K562 (cell line): ENCODE data around the gene DOCK4. TPM values are rescaled to one million over a fixed set of nuclear protein-coding genes. Genes with fewer than 3 reads are reported as not detected.

Experiments
- ATAC-seq: fragments of 200-7000 bp; cut with Tn5 transposase; 3 replicates; pipeline ENCODE4 v1.9.1; 2020; ENCODE audit warnings: moderate library complexity
- BruUV-seq: library from RNA; stranded (reverse); fragments of 400-500 nt; replicated peaks from 2 replicates; lab custom pipeline; 2021; lab: Mats Ljungman, UMichigan
- CTCF ChIA-PET: fragments of 300-600 bp; formaldehyde crosslinking; extraction: SDS; loops from one replicate; lab custom pipeline; 2021; ENCODE audit warnings: low intra/inter-chr PET ratio; lab: Yijun Ruan, JAX
- POLR2A ChIA-PET: fragments of 300-600, 350-650 bp; sonication (Branson Sonifier 250); formaldehyde crosslinking; extraction: SDS; loops from one replicate; lab custom pipeline; 2021; ENCODE audit warnings: antibody characterized with exemption, inconsistent platforms; lab: Yijun Ruan, JAX
- DNase-seq, 4 experiments: peaks; one replicate each; pipeline versions ENCODE4 v3.0.0 to v3.0.0-alpha.2; 2011 to 2018; ENCODE audit warnings: low spot score in 3 of 4, mixed read lengths in 3 of 4; ENCODE audit errors: extremely low read depth in 1 of 4
- FAIRE-seq: peaks from 2 replicates; lab custom pipeline; 2011; peaks lifted over from hg19 to GRCh38; lab: Jason Lieb, UNC
- H2AFZ ChIP-seq: 2 replicates; pipeline ENCODE4 v1.6.0; 2011; ENCODE audit warnings: low read depth, low read length, control low read depth, inconsistent platforms
- H3K27ac ChIP-seq: fragments of 200-600 bp; 3 replicates; pipeline ENCODE4 v1.8.0; 2011; ENCODE audit warnings: low read depth, mild to moderate bottlenecking, control low read depth, inconsistent platforms, low read length, moderate library complexity, mixed read lengths; ENCODE audit errors: extremely low read depth
- H3K27me3 ChIP-seq, 2 experiments: fragments of 300-600 bp in 1 of 2; 2 replicates in 1 of 2; 3 replicates in 1 of 2; pipeline versions ENCODE4 v1.6.0 to v1.8.0; 2011; ENCODE audit warnings: inconsistent platforms in 2 of 2, low read length in 2 of 2, mild to moderate bottlenecking in 1 of 2, mixed read lengths in 1 of 2, moderate library complexity in 1 of 2; ENCODE audit not compliant: control insufficient read depth in 2 of 2, insufficient read depth in 2 of 2
- H3K36me3 ChIP-seq: fragments of 300-600 bp; 3 replicates; pipeline ENCODE4 v1.8.0; 2011; ENCODE audit warnings: mild to moderate bottlenecking, low read length, inconsistent platforms; ENCODE audit not compliant: control insufficient read depth, insufficient read depth
- H3K4me1 ChIP-seq, 2 experiments: fragments of 200-600 bp in 1 of 2; replicated peaks in 1 of 2; 2 replicates in 1 of 2; 3 replicates in 1 of 2; pipeline versions ENCODE4 v1.5.1 to v1.8.0; 2011; ENCODE audit warnings: inconsistent platforms in 2 of 2, low read length in 2 of 2, mild to moderate bottlenecking in 1 of 2, mixed read lengths in 1 of 2, moderate library complexity in 1 of 2; ENCODE audit not compliant: control insufficient read depth in 2 of 2, insufficient read depth in 2 of 2
- H3K4me2 ChIP-seq: 2 replicates; pipeline ENCODE4 v1.6.1; 2011; ENCODE audit warnings: low read length, control low read depth, inconsistent platforms, mixed read lengths; ENCODE audit not compliant: insufficient read depth
- H3K4me3 ChIP-seq: fragments of 200-600 bp; sonication (generic), shearing (Covaris generic); 2 replicates; pipeline ENCODE4 v1.5.1; 2016; ENCODE audit warnings: control low read depth, inconsistent platforms
- H3K79me2 ChIP-seq: fragments of 200-600 bp; 3 replicates; pipeline ENCODE4 v1.8.0; 2011; ENCODE audit warnings: low read length, inconsistent platforms; ENCODE audit not compliant: control insufficient read depth, insufficient read depth
- H3K9ac ChIP-seq, 2 experiments: 2 replicates each; pipeline versions ENCODE4 v1.6.0 to v1.6.1; 2011; ENCODE audit warnings: low read depth in 2 of 2, low read length in 2 of 2, control low read depth in 1 of 2, inconsistent platforms in 1 of 2, mild to moderate bottlenecking in 1 of 2, mixed read lengths in 1 of 2; ENCODE audit not compliant: insufficient read depth in 1 of 2
- H3K9me1 ChIP-seq: one replicate; pipeline ENCODE4 v1.6.0; 2011; ENCODE audit warnings: inconsistent platforms, mild to moderate bottlenecking, low read length, moderate library complexity; ENCODE audit not compliant: control insufficient read depth, insufficient read depth
- H3K9me3 ChIP-seq: replicated peaks from 2 replicates; pipeline ENCODE4 v1.5.1; 2011; ENCODE audit warnings: low read depth, low read length, inconsistent platforms; ENCODE audit not compliant: control insufficient read depth, insufficient read depth
- H4K20me1 ChIP-seq: replicated peaks from 2 replicates; pipeline ENCODE4 v1.6.1; 2011; ENCODE audit warnings: low read length, inconsistent platforms, mixed read lengths; ENCODE audit not compliant: control insufficient read depth, insufficient read depth
- ASH1L ChIP-seq: fragments of 450-650 bp; IDR thresholded peaks from 2 replicates; pipeline ENCODE4 v1.6.1; 2018; ENCODE audit warnings: borderline replicate concordance, mild to moderate bottlenecking, low read depth; ENCODE audit not compliant: partially characterized antibody
- CC2D1A ChIP-seq: fragments of 450-650 bp; IDR thresholded peaks from 2 replicates; pipeline ENCODE4 v1.6.1; 2017; ENCODE audit warnings: mild to moderate bottlenecking
- FOXA3 ChIP-seq, 2 experiments: fragments of 450-650 bp in 1 of 2; sonication (generic) in 1 of 2; formaldehyde crosslinking; IDR thresholded peaks in 1 of 2; conservative IDR thresholded peaks in 1 of 2; 2 replicates each; pipeline versions ENCODE4 v1.4.0 to v1.8.0; 2020 to 2022; ENCODE audit warnings: mild to moderate bottlenecking in 2 of 2, missing genetic modification reagents in 1 of 2
- GABPB2 ChIP-seq: fragments of 250-450 bp; sonication (Bioruptor Pico); conservative IDR thresholded peaks from 2 replicates; pipeline ENCODE4 v1.5.1; 2021; ENCODE audit warnings: mild to moderate bottlenecking
- MEIS2 ChIP-seq: fragments of 450-650 bp; IDR thresholded peaks from 2 replicates; pipeline ENCODE4 v1.6.1; 2014; ENCODE audit warnings: mild to moderate bottlenecking; ENCODE audit not compliant: partially characterized antibody
- NFATC3 ChIP-seq: fragments of 450-650 bp; IDR thresholded peaks from 2 replicates; pipeline ENCODE4 v1.6.1; 2017; ENCODE audit warnings: mild to moderate bottlenecking
- POLR2A ChIP-seq: fragments of 450-650 bp; conservative IDR thresholded peaks from 2 replicates; pipeline ENCODE4 v1.6.1; 2016
- RBM15 ChIP-seq: fragments of 200-400 bp; formaldehyde crosslinking; IDR thresholded peaks from 2 replicates; pipeline ENCODE4 v1.6.1; 2018; ENCODE audit warnings: mild to moderate bottlenecking, low read length, moderate library complexity; ENCODE audit not compliant: insufficient read depth
- RBM22 ChIP-seq: fragments of 200-400 bp; formaldehyde crosslinking; IDR thresholded peaks from 2 replicates; pipeline ENCODE4 v1.6.1; 2018; ENCODE audit warnings: low read length, low read depth; ENCODE audit not compliant: poor library complexity, severe bottlenecking
- WGBS: fragments of 100-300 bp; shearing (Covaris generic); methylation state at CpG from one replicate; pipeline ENCODE4 v1.1.6; 2016; ENCODE audit warnings: low coverage, mixed read lengths; ENCODE audit not compliant: insufficient coverage; ENCODE audit errors: missing lambda C conversion rate; 5-methylcytosine and 5-hydroxymethylcytosine counted together
- in situ Hi-C: fragments of 300-500 bp; cut with MboI; formaldehyde crosslinking; loops from 4 replicates; pipeline ENCODE4 v1.15.0; 2018; ENCODE audit warnings: inconsistent platforms, mixed read lengths
- intact Hi-C: fragments of 100-400 bp; cut with micrococcal nuclease; formaldehyde crosslinking; loops from 2 replicates; pipeline ENCODE4 v1.14.2; 2022
- polyA plus RNA-seq, 8 experiments: library from polyadenylated mRNA; depleted of rRNA in 4 of 8; stranded (reverse) in 5 of 8; unstranded in 3 of 8; fragments of >200 nt; fragmentation: Nextera tagmentation in 2 of 8; fragmentation: Illumina TruSeq in 1 of 8; extraction: Ambion mirVana in 2 of 8; extraction: Trizol in 1 of 8; gene quantifications; 2 replicates each; pipeline versions ENCODE4 v1.2.1 to v1.2.3, GENCODE V29; 2011 to 2014; ENCODE audit warnings: inconsistent platforms in 1 of 8, missing spikeins in 1 of 8
- total RNA-seq, 7 experiments: library from RNA; depleted of rRNA in 6 of 7; stranded (reverse); fragments of >200 nt in 6 of 7; fragmentation: Illumina TruSeq in 2 of 7; extraction: Trizol in 2 of 7; gene quantifications; 2 replicates each; pipeline versions ENCODE4 v1.2.1 to v1.2.3, GENCODE V29; 2011 to 2021; ENCODE audit warnings: low replicate concordance in 1 of 7
- TF ChIP-seq, protein P1 (sequence below): fragments of 450-650 bp; formaldehyde crosslinking; IDR thresholded peaks from 2 replicates; pipeline ENCODE4 v1.4.0; 2020; ENCODE audit warnings: mild to moderate bottlenecking

Gene DOCK4
- total and polyA plus RNA-seq, 9 of the 15 experiments (the other 6 are each of a cell fraction or from before 2014, with no cell fraction given): 0.42 to 5.7 (median 2.3) TPM

DNA sequence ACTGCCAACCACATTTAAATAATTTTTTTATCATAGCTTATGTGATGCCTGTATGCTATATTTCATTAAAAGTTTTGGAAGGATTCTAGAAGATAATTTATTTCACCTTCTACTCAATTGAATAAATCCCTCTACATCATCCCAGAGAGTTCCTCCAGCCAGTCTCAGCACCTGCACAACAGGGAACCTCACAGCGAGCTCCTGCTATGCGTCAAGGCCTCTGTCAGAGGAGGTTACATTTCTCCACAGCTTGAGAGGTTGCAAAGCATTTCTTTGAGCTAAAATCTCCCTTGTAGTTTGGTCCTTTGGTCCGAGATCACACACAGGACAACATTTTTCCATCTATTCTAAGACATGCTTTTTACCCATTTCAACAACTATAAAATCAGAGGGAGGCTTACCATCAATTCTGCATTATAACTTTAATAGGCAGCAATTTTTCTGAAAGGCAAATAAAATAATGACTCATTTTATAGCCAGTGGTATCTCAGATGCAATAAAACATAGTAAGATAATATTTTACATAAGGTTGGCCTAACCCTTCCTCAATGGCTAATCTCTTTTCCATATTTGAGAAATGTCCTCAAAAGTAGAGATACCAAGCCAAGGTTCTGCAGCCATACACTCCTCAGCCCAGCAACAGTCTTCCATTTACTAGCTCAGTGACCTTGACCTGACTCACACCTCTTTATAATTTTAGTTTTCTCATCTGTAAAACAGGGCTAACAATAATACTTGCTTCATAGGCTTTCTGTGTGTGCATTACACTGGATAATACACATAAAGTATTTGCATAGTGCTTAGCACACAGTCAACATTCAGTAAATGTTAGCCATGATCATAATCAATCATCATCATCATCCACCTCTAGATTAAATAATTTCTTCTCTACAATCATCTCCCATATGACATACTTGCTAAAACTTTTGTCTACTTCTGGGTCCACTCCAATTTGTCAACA is 68.8 kb downstream of the DOCK4 start:
- H3K27me3 ChIP-seq: 0 out of 5 replicates have a peak, but pooled peaks cover 0 to 4% of the 10 kb centered on the region in 2 experiments
- H2AFZ ChIP-seq: no peak overlapping the region
- no peak overlapping the region for H3K4me2 ChIP-seq
- H3K9me1 ChIP-seq: no peaks in the 10 kb centered on the region
- WGBS: 0% methylated on average over 3 of the region's 3 CpGs
- no TSS peak for BruUV-seq
- H3K27ac ChIP-seq: no peak overlapping the region
- no peaks in the 10 kb centered on the region for H3K9me3 ChIP-seq
- H3K4me3 ChIP-seq: no peak overlapping the region
- no peaks in the 10 kb centered on the region for H4K20me1 ChIP-seq
- TF ChIP-seq GABPB2 (CRISPR knock-in tag): no peak
- no peak for TF ChIP-seq NFATC3
- TF ChIP-seq RBM15: no peak
- no peak for TF ChIP-seq POLR2A
- TF ChIP-seq, protein P1, sequence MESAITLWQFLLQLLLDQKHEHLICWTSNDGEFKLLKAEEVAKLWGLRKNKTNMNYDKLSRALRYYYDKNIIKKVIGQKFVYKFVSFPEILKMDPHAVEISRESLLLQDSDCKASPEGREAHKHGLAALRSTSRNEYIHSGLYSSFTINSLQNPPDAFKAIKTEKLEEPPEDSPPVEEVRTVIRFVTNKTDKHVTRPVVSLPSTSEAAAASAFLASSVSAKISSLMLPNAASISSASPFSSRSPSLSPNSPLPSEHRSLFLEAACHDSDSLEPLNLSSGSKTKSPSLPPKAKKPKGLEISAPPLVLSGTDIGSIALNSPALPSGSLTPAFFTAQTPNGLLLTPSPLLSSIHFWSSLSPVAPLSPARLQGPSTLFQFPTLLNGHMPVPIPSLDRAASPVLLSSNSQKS (CRISPR knock-in tag): no peak
- TF ChIP-seq ASH1L: no peak
- TF ChIP-seq FOXA3 (CRISPR knock-in tag; conservative IDR thresholded peaks at IDR 0.05 in 1 of 2, IDR thresholded peaks at IDR 0.05 in 1 of 2): no peak
- no peak for TF ChIP-seq CC2D1A
- no peak for TF ChIP-seq MEIS2
- no peak for TF ChIP-seq RBM22
- H3K4me1 ChIP-seq: no peaks in the 10 kb centered on the region
- FAIRE-seq (no peak), ATAC-seq (no peak), DNase-seq (no peak)
- ChIA-PET POLR2A (interaction anchor here (0.7 to 1.3 kb wide), 3 partner anchors 11 to 14 kb away, joined by 3 read pairs; no protein-coding TSS in a partner anchor), CTCF (no interaction called here)
- no peak overlapping the region for H3K9ac ChIP-seq
- in situ Hi-C loops: no loop called here
- no peaks in the 10 kb centered on the region for H3K36me3 ChIP-seq
- H3K79me2 ChIP-seq: no peaks in the 10 kb centered on the region
- intact Hi-C loops: no loop called here
